CD4-positive, alpha-beta T cell treated with Interleukin-17A for 4 hours (primary cell): ENCODE results near the gene N4BP2L1.
"Not testable (repeated sequence)": the region's sequence is repeated elsewhere in the genome, so short reads cannot be mapped to it uniquely, and the experiment has no call there.

Source experiments
- DNase-seq: peaks from one replicate; pipeline ENCODE4 v3.0.0-alpha.2; 2020; ENCODE audit warnings: mixed read lengths

N4BP2L1 gene

DNA sequence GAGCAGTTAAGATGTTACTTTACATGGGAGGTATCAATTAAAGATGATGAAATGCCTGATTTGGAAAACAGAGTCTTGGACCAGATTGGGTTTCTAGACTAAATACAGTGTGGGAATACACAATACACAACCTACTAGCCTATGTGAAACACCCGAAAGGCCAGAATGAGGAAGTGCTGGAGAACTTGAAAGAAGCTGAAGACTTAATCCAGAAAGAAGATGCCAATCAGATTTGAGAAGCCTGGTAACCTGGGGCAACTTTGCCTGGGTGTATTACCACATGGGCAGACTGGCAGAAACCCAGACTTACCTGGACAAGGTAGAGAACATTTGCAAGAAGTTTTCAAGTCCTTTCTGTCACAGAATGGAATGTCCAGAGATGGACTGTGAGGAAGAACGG lies 43.2 kb downstream of the N4BP2L1 start:
- no peak for DNase-seq

DNA sequence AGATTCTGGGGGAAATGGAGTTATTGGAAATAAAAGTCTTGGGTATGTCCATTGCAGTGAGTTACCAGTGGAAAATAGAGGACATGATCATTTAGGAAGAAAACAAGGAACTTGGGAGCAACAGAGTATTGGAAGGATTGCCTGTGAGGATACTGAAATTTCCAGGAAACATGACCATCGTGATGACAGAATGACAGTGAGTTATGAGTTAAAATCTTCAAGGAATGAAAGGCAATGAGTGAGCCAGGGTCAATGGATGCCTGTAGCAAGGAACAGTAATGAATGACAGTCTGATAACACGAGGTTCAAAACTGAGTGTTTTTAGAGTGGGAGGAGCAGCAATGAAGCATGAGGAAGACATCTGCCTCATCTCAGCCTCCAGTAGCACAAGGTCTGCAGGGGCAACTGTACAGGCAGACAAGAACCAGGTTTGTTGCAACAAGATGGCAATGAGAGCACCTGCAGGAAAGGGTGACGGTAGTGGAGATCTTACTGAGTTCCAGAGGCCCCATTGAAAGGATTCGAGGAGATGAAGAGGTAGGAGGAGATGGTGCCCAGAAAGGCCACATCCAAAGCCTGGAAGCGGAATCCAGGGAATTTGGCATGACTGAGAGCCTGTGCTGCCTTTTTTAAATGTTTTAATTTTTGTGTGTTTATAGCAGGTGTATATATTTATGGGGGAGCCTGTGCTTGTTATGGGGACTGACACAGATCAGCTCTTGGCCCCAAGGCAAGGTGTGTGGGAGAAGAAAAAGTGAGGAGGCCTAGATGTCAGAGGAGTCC lies 43.9 kb downstream of the N4BP2L1 start:
- no peak for DNase-seq

DNA sequence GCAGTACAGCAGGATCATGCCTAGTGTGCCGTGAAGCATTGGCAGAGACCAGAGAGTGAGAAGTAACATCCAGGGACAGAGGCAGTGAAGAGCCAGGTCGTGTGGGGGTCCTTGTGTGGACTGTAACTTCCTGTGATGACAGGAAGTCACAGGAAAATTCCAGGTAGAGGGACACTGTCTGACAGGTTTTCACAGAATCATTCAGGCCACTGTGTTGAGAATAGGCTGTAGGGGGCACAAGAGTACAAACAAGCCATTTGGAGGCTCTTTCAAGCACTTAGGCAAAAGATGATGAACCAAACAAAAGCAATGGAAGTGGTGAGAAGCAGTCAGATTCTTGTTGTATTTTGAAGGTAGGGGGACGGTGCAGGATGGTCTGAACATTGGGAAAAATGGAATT lies 46.4 kb downstream of the N4BP2L1 start:
- peak; percentile 29 for DNase-seq

DNA sequence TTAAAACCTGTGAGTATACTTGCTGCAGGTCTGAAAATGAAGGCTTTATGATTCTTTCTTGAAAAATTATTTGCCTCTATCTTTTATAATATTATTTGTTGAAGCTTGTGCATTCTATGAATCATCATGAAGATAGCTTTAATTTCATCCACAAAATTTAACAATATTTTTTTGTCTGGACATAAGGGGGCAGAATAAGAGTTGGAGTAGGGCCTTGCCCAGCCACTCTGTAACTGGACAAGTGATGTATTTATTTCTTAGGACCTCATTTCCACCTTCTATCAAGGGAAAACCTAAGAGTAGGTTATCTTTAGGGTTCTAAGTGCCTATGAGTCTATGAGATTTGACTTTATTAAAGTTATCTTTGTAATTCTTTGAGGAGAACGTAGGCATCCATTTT lies 49.9 kb downstream of the N4BP2L1 start:
- DNase-seq = no peak

DNA sequence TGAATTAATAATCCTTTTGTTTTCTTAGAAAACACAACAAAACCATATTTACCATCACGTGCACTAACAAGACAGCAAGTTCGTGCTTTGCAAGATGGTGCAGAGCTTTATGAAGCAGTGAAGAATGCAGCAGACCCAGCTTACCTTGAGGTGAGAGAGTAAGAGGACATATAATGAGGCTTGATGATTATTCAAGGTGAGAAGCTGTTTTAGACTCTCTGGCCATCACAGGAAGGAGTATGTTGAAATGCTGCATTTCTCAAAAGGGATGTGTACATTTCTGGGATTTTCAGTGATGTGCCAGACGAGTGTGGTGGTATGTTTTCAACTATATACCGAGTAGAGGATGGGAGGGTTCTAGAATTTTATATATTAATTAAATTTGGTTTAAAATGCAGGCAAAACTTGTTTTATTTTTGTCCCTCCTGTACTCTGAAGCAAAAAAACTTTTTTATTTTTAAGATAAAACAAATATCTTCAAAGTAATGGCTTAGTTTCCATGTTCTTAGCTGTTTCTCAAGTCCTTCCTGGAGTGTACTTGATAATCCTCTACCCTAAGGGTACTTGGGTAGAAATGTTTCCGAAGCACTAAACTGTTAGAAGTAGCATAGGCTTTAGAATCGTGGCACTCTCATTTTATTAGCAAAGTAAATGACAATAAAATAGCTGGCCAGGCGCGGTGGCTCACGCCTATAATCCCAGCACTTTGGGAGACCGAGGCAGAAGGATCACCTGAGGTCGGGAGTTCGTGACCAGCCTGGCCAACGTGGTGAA lies 51.1 kb downstream of the N4BP2L1 start:
- DNase-seq = no peak

DNA sequence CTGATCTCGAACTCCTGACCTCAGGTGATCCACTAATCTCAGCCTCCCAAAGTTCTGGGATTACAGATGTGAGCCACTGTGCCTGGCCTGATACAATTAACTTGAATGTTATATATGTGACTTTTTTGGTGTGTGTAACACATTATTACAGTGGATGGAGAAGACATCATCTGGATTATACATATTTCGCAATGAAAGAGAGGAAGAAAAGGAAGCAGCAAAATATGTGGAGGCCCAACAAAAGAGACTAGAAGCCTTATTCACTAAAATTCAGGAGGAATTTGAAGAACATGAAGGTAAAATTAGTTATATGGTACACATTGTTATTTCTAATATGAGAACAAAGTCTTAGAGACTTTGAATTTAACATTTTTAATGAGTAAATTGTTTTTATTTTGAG lies 57.1 kb downstream of the N4BP2L1 start:
- no peak for DNase-seq

DNA sequence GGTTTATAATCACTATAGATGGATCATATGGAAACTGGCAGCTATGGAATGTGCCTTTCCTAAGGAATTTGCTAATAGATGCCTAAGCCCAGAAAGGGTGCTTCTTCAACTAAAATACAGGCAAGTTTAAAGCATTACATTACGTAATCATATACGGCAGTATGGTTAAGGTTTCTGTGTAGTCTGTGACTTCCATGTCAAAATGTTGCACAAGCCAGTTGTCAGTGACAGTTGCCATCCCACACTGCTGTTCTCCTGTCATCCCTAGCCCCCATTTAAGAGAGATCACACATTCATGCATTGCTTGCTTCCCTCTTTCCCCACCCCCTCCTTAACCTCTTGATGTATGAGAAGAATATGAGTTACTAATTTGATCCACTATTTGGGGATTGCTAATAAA lies 65.4 kb downstream of the N4BP2L1 start:
- no peak for DNase-seq

DNA sequence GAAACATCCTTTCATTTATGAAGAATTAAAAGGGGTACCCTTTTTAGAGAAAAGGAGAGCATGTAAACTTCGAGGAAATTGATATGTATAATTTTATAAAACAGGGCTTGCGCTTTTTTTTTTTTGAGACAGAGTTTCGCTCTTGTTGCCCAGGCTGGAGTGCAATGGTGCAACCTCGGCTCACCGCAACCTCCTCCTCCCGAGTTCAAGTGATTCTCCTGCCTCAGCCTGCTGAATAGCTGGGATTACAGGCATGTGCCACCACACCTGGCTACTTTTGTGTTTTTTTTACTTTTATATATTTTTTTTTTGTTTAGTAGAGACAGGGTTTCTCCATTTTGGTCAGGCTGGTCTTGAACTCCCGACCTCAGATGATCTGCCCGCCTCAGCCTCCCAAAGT lies 72.0 kb downstream of the N4BP2L1 start:
- DNase-seq = not testable (repeated sequence)

DNA sequence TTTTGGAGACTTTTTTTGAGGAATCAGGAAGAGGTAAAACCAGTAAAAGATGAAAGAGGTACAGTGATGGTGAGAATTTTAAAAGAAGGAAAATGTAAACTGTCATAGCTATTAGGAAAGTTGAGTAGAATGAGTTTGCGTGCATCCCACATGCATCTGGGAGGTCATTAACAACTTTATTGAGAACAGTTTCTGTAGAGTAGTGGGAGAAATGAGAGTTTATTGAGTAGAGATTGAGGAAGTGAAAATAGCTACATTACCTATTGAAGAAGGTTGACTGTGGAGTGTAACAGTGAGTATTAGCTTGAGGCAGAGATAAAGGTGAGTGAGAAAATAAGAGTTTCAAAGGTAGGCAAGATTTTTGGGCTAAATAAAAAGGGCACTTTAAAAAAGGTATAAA lies 73.9 kb downstream of the N4BP2L1 start:
- DNase-seq = no peak

DNA sequence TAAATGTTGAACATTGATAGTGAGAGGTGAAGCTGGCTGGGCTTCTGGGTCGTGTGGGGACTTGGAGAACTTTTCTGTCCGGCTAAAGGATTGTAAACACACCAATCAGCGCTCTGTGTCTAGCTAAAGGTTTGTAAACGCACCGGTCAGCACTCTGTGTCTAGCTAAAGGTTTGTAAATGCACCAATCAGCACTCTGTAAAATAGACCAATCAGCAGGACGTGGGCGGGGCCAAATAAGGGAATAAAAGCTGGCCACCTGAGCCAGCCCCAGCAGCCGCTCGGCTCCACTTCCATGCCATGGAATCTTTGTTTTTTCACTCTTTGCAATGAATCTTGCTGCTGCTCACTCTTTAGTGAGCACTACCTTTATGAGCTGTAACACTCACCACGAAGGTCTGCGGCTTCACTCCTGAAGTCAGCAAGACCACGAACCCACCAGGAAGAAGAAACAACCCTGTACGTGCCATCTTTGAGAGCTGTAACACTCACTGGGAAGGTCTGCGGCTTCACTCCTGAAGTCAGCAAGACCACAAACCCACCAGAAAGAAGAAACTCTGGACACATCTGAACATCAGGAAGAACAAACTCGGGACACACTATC lies 77.0 kb downstream of the N4BP2L1 start:
- not testable (repeated sequence) for DNase-seq
